ENCODE results near the gene ERP29.
"Not testable (repeated sequence)": the region's sequence is repeated elsewhere in the genome, so short reads cannot be mapped to it uniquely, and the experiment has no call there.

Gene ERP29

DNA sequence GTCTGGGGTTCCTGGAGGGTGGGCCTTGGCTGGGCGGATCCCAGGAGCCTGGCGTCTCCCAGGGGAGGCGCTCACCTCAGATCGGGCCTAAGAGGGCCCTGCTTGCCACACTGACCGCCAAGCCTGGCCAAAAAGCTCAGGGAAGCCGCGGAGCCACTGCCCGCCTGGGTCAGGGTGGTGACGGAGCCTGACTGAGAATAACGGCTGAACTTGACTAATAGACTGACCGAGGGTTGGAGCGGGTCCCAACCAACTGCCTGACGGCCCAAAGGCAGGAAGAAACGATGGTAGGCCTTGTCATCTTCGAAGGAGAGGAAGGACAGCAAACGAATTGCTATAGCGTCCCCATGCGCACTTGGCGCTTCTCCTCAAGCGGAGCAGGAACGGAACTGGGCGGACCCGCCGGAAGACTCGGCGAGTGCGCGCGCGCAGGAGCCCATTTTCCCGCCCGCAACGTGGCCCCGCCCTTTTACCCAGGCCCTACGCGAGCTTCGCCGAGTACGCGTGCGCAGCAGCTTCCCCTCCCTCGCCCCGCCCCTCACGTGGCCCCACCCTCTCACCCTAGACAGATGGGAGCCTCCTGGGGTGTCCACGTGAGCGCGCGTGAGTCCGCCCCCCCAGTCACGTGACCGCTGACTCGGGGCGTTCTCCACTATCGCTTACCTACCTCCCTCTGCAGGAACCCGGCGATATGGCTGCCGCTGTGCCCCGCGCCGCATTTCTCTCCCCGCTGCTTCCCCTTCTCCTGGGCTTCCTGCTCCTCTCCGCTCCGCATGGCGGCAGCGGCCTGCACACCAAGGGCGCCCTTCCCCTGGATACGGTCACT lies at the start of gene ERP29, which contains the start of gene TMEM116:
Gene ERP29, plus strand, starts transcription at position 652 of the 826 bp plus-strand sequence. Its CDS starts 40 bp downstream, at position 692.
Gene TMEM116, minus strand, starts transcription at position 391 of the 826 bp plus-strand sequence. CDS start 7,895 bp downstream, outside the sequence.
- peak; percentile 96 for DNase-seq

DNA sequence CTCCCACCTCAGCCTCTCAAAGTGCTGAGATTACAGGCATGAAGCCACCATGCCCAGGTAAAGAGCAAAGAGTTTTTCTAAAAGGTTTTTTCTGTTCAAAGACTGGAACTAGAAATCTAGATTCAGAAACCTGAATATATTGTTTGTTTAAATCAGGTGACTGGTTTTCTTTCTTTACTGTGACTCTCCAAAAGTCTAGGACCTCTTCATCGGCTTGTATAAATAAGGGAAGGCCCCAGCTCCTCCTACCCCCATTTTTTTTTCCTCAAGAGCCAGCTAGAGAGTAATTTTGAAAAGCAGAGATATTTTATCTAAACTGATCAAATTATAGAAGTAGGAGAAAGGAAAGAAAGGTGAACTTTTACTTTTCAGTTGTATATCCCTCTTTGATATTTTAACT lies 48.3 kb upstream of the ERP29 start:
- no peak for DNase-seq

DNA sequence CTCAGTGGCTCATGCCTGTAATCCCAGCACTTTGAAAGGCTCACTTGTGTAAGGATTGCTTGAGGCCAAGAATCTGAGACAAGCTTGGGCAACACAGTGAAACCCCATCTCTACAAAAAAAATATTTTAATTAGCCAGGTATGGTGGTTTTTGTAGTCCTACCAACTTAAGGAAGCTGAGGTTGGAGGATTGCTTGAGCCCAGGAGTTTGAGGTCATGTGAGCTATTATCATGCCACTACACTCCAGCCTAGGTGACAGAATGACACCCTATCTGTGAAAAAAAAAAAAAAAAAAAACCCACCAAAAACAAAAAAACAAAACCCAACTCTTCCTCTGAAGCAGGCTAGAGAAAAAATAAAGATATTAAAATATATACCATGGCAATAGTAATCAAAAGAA lies 41.4 kb upstream of the ERP29 start:
- DNase-seq = no peak

DNA sequence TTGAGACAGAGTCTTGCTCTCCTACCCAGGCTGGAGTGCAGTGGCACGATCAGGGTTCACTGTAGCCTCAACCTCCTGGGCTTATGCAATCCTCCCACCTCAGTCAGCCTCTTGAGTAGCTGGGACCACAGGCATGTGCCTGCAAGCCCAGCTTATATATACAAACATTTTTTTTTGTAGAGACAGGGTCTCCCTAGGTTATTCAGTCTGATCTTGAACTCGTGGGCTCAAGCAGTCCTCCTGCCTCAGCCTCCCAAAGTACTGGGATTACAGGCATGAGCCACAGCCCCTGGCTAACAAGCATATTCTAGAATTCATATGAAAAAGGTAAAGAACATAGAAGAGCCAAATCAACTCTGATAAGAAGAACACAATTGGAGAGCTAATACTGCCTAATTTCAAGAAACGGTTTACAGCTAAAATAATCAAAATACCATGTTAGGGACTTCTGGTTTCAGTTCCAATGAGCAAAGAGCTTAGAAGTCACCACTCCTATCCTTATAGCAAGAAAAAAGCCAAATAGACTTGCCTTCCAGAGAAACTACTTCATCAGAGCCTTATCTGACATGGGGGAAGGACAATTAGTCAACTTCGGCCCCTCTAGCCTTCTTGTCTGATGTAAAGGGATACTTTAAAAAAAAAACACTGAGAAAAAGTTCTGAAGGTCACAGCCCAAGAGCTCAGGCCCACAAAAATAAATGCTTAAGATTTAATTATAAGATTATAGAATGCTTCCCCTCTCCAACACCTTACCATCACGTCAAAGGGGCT lies 37.9 kb upstream of the ERP29 start:
- DNase-seq = no peak

- DNase-seq = no peak
Measured at GRCh38 chr12:111976291-111976690, 36.9 kb upstream of the ERP29 start.

- no peak for DNase-seq
Measured at GRCh38 chr12:111976860-111977259, 36.4 kb upstream of the ERP29 start.

DNA sequence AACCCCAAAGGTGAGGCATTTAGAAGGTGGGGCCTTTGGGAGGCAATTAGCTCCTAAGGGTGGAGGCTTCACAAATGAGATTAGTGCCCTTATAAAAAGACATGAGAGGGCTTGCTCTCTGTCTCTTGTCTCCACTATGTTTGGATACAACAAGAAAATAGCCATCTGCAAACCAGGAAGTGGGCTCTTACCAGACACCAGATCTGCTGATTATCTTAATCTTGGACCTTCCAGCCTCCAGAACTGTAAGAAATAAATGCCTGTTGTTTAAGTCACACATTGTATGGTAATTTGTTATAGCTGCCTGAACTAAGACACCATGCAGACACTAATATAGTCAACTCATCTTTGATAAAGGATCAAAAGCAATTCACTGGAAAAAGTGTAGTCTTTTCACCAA lies 34.7 kb upstream of the ERP29 start:
- DNase-seq = no peak

- no peak for DNase-seq
Measured at GRCh38 chr12:111980598-111980997, 32.6 kb upstream of the ERP29 start.

- DNase-seq = no peak
Measured at GRCh38 chr12:111981987-111982386, 31.2 kb upstream of the ERP29 start.

- no peak for DNase-seq
Measured at GRCh38 chr12:111984820-111985219, 28.4 kb upstream of the ERP29 start.

- DNase-seq = no peak
Measured at GRCh38 chr12:111991535-111991934, 21.7 kb upstream of the ERP29 start.

GRCh38 chr12:111991946-111992345 lies 21.3 kb upstream of the ERP29 start:
- no peak for DNase-seq

- DNase-seq = no peak
Measured at GRCh38 chr12:111992464-111992863, 20.8 kb upstream of the ERP29 start.

- DNase-seq = no peak
Measured at GRCh38 chr12:111993292-111994150, 19.7 kb upstream of the ERP29 start.

DNA sequence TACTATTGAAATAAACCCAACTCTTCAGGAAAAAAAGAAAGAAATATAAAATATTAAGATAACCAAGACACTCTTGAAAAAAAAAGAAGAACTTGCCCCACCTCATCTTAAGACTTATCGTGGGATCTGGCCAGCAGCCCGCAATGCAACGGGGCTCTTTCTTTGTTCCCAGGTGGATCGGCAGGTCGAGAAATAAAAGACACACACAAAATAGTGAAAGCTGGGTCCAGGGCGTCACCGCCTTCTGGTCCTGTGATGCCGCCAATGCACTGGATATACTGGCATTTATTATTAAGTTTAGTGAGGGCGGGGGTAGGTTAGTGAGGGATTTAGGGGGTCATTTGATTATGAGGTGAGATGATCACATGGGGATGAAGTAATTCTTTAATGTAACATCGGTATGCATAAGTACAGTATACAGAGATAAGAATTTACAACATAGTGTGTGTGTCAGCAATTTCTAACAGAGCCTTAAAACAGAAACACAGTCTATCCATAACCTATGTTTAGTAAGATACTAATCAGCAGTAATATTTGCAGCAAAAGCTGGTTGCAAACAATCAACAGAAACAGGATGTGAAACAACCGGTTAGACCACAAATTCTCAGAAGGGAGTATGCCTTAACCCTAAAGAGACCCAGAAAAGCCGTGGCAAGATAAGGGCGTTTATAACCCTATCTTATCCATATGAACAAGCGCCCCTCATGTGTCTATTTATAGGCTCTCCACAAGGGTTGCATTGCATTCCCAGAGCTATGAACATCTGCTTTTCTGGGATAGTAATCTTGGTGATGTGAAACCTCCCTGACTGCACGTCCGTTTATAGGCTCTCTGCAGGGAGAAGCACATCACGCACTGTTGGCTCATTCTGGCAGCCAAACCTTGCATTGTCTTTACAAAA lies 18.8 kb upstream of the ERP29 start:
- not testable (repeated sequence) for DNase-seq

GRCh38 chr12:111995782-111996480 lies 17.3 kb upstream of the ERP29 start:
- DNase-seq = no peak

DNA sequence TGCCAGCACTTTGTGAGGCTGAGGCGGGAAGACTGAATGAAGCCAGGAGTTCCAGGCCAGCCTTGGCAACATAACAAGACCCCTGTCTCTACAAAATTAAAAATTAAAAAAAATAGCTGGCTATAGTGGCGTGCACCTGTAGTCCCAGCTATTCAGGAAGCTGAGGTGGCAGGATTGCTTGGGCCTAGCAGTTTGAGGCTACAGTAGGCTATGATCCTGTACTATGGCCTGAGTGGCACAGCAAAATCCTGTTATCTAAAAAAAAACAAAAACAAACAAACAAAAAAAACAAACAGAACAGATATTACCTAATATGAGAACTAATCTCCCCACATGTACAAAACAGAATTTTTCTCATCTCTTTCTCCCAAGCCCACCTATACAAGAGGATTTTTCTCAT lies 15.9 kb upstream of the ERP29 start:
- no peak for DNase-seq

DNA sequence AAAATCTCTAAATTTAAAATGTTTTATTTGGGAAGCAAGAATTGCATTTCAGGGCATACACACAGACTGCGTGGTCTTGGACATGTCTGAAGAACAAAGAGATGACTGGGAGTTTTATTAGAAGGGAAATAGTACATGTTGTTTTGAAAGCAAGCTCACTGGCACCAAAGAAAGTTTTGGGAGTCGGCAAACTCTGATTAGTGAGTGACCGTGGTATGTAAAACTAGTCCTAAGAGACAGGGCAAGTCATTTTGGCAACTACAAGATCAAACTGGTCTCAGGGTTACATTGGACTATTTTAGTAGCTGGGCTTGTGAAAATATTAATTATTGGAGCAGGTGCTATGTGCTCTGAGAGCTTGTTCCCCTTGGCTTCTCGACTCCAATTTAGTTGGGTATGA lies 15.2 kb upstream of the ERP29 start:
- no peak for DNase-seq

GRCh38 chr12:111999129-111999528 lies 14.1 kb upstream of the ERP29 start:
- DNase-seq = not testable (repeated sequence)

- DNase-seq = no peak
Measured at GRCh38 chr12:112000820-112001219, 12.4 kb upstream of the ERP29 start.

DNA sequence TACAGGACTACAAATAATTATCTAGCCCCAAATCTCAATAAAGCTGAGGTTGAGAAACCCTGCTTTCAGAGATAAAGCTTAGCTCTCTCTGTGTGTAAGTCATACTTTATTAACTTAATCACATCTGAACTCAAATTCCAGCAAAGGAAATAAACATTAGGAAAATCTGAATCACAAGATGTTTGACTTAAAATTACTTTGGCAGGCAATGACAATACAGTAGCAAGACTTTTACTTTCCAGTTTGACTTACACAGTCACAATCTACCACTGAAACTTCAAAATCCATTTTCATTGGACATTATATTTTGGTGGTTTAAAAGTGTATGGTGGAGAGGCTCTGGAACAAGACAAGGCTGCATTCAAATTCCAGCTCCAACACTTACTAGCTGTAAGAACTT lies 11.7 kb upstream of the ERP29 start:
- DNase-seq = no peak

All from retina (tissue), 1 donor.